Endometrium (tissue), 2 donors: ENCODE measurements around the gene ZBTB7C.

Experiments used
- FAIRE-seq: peaks from 2 replicates; lab custom pipeline; 2012; peaks lifted over from hg19 to GRCh38; lab: Jason Lieb, UNC
- donor health status: control.
- donor health status: control.

The ZBTB7C gene

GRCh38 chr18:48323151-48323550 lies 86.0 kb downstream of the ZBTB7C start:
- FAIRE-seq: no peak

GRCh38 chr18:48321536-48321935 lies 87.6 kb downstream of the ZBTB7C start:
- no peak for FAIRE-seq

DNA sequence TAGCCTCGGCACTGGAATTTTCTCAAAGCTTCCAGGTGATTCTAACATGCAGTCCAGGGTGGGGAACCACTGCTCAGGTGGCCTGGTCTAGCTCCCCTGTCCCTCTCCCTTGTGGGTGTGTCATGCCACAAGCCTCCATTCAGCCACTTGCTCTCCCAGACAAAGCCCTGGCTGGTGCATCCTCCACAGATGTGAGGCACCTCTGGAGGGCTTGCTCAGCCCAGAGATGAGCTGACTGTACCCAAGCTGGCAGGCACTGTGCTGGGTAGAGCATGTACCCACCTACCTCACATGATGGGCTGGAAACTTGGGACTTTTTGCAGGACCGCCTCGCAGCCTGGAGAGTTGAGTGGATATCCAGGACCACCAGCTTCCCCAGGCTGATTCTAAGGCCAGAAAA lies 88.1 kb downstream of the ZBTB7C start:
- no peak for FAIRE-seq

DNA sequence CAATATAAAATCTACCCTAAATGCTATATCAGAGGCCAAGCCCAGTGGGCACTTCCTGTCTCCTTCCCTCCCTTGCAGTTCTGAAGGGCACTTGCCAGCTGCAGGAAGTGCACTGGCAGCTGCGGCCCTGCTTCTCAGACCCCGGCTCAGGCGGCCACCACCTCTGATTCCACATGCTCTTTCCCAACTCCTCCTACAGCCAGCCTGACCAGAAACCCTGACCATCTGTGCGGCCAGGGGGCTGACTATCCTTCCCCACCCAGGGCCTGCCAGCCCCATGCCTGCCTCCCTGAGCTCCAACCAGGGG lies 88.6 kb downstream of the ZBTB7C start:
- no peak for FAIRE-seq

- no peak for FAIRE-seq
Measured at GRCh38 chr18:48319801-48320638, 89.2 kb downstream of the ZBTB7C start.

DNA sequence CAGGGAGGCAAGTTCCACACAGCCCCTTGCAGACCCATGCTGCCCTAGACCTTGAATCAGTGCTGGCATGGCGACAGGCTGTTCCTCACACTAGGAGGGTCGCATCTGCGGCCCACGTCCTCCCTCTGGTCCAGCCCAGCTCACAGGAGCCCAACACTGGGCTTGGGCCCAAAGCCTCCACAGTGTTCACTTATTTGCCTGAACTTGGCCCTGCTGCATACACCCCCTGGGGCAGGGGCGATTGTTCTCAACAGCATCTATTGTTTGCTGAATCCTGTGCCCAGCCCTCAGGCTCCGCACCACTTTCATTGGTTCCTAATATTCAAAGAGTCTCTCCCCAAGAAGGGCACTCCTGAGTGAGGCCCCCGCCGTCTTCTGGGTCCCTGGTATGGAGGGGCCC lies 90.7 kb downstream of the ZBTB7C start:
- FAIRE-seq: no peak

GRCh38 chr18:48317781-48318381 lies 91.3 kb downstream of the ZBTB7C start:
- FAIRE-seq: no peak

DNA sequence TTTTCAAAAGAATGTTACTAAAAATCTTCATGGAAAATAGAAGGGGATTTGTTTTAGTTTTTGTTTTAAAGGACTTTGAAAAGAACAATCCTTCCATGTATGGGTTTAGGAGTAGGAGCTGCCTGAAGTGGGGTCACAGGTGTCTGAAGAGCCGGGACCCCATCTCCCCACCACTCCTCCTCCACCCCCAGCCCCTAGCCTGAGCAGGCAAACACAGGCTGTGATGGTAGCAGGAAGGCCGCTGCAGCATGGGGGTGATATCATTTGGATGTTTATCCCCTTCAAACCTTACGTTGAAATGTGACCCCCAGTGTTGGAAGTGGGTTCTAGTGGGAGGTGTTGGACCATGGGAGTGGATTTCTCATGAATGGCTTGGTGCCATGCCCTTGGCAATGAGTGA lies 93.0 kb downstream of the ZBTB7C start:
- FAIRE-seq: no peak

- no peak for FAIRE-seq
Measured at GRCh38 chr18:48314690-48315089, 94.5 kb downstream of the ZBTB7C start.

- no peak for FAIRE-seq
Measured at GRCh38 chr18:48313792-48314191, 95.4 kb downstream of the ZBTB7C start.

GRCh38 chr18:48312066-48312465 lies 97.1 kb downstream of the ZBTB7C start:
- no peak for FAIRE-seq

GRCh38 chr18:48310999-48311398 lies 98.2 kb downstream of the ZBTB7C start:
- FAIRE-seq: no peak

DNA sequence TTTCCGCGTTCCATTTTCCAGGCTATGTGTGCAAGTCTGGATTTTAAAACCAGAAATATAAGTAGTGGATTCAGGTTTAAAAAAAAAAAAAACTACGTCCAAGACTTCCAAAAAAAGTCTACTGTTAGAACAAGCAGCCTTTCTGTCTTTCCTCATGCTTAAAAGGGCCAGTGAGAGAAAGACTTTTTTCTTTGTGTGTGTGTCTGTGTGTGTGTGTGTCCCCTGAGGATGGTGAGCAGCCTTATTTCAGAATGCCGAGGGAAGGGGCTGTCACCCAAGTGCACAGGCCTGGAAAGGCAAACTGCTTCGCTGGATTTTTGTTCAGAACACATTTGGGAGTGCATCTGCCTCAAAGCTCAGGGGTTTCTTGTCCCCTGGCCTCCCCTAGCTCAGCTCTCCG lies 98.8 kb downstream of the ZBTB7C start:
- no peak for FAIRE-seq

GRCh38 chr18:48308755-48309575 lies 100.2 kb downstream of the ZBTB7C start:
- FAIRE-seq: no peak

DNA sequence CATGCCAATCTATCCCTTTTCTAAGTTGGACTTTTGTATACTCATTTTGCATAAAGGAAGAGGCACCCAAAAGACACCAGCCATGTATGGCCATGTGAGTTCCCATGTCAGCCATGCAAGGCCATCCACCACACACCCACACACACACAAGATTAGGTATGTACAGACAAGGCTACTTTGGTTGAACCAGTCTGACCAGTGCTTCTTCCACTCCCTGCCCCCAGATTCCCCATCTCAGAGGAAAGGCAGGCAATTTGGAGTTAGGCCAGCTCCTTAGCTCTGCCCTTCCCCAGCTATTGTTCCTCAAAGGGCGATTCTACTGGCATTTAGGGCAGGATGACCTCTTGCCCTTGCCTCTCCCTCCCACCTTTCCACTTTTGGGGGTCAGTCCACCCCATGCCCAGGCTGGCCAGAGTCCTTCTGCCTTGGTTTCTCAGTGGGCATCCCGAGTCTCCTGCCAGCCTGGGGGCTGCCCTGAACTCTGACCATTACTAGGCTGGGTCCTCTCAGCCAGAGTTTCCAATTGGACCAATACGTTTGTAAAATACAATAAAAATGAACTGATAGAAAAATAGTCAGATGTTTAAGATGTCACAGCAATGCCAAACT lies 101.1 kb downstream of the ZBTB7C start:
- FAIRE-seq: no peak

GRCh38 chr18:48306838-48307237 lies 102.3 kb downstream of the ZBTB7C start:
- FAIRE-seq: no peak

DNA sequence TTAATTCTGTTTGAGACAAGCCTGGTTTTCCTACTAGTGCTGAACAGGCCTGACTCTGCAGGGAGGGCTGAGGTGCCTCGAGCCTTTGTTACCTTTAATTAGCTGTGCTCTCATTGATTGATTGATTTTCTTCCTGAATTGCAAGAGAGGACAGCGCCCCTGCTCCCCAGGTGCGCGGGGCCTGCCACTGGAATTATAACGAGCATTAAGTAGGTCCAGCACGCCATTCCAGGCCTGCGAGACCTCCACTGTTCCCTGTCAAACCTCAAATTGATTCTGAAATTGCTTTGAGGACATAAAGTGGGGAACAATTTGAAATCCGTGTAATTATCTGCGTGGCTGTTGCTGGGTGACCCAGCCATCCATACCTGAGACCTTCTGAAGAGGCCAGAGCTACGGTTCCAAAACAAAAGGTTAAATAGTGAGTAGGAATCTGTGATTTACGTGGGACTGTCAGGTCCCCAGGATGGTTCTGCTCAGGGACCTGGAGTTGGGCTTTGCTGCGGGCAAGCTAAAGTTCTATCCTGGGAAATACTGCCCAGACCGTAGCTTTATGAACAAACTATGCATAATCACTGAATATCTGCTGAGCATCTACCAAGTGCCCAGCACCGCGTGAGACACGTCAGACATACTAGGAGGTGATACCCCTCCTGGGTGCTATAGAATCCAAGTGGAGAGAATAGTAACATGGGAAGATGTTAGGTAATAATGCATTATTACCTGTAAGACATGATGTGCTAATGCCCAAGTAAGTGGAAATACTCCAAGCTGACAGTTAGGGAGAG lies 104.1 kb downstream of the ZBTB7C start:
- no peak for FAIRE-seq

GRCh38 chr18:48303883-48304282 lies 105.3 kb downstream of the ZBTB7C start:
- no peak for FAIRE-seq

DNA sequence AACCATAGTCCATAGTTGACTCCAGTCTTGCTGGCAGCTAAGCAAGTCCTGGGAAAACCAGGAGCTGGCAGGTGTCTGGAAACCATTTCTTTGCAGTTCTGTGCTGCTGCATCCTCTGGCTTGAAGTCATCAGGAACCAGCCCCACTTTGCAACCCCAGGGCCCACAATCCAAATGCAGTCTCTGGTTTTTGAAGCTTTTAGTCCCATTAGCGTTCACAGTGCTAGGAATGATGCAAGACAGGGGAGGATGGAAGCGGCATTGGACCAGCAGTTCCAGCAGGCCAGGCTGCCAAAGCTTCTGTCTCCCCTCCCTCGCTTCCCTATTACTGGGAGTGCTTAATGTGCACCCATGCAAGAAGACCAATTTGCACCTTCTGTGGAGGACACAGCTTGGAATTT lies 106.4 kb downstream of the ZBTB7C start:
- FAIRE-seq: no peak

DNA sequence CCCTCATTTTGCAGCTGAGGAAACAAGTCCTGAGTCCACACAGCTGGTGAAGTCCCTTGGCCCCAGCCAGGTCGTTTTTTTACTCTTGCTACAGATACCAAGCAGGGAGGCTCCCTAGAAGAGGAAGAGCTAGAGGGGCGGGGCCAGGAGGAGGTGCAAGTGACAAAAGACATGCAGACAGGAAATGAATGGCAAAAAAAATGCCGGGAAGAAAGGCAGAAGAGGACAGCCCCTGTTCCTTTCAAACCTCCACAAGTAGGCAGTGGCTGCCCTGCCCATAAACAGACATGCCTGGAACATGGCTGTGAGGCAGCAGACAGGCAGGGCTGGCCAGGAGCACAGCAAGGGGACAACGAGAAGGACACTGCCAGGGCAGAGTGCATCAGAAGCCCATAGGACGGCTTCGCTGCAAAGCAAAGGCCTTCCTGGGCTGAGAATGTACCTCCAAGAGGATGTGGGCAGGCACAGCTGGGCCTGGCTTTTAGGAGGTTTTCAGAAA lies 108.7 kb downstream of the ZBTB7C start:
- FAIRE-seq: no peak

- no peak for FAIRE-seq
Measured at GRCh38 chr18:48297139-48297538, 112.0 kb downstream of the ZBTB7C start.

GRCh38 chr18:48296581-48296980 lies 112.6 kb downstream of the ZBTB7C start:
- FAIRE-seq: no peak
